OCI-LY7 (cell line): ENCODE results near the gene PNMA6E. TPM values are rescaled to one million over a fixed set of nuclear protein-coding genes. Genes with fewer than 3 reads are reported as not detected.
A peak's percentile ranks its signal among the peaks of the same experiment; 100 is the strongest.

Experiments used
- BruUV-seq: library from RNA; stranded (reverse); fragments of 400-500 nt; replicated peaks from 2 replicates; lab custom pipeline; 2021; lab: Mats Ljungman, UMichigan
- CTCF ChIA-PET: fragments of 300-600 bp; sonication (Branson Sonifier 250); formaldehyde crosslinking; loops from one replicate; lab custom pipeline; 2022; ENCODE audit warnings: antibody characterized with exemption; ENCODE audit not compliant: unreplicated experiment; lab: Charles Lee
- POLR2A ChIA-PET: fragments of 300-600 bp; sonication (Branson Sonifier 250); formaldehyde crosslinking; loops from one replicate; lab custom pipeline; 2022; ENCODE audit warnings: antibody characterized with exemption; lab: Charles Lee
- DNase-seq: peaks from one replicate; pipeline ENCODE4 v3.0.0-alpha.2; 2015; ENCODE audit warnings: low spot score
- H2AFZ ChIP-seq: fragments of 200-600 bp; sonication (generic), shearing (Covaris generic); 2 replicates; pipeline ENCODE4 v1.6.1; 2014; ENCODE audit warnings: mild to moderate bottlenecking, antibody characterized with exemption, low read length, moderate library complexity
- H3K27ac ChIP-seq: fragments of 200-600 bp; sonication (generic); 2 replicates; pipeline ENCODE4 v1.5.1; 2014; ENCODE audit warnings: mixed run types, low read depth, mild to moderate bottlenecking, moderate library complexity, low read length, inconsistent platforms; ENCODE audit not compliant: poor library complexity, severe bottlenecking
- H3K36me3 ChIP-seq: fragments of 200-600 bp; sonication (generic); 2 replicates; pipeline ENCODE4 v1.6.1; 2014; ENCODE audit warnings: mild to moderate bottlenecking, antibody characterized with exemption, low read length, moderate library complexity, mixed read lengths; ENCODE audit not compliant: insufficient read depth
- H3K4me1 ChIP-seq: fragments of 200-600 bp; sonication (generic); 2 replicates; pipeline ENCODE4 v1.5.1; 2014; ENCODE audit warnings: mild to moderate bottlenecking, low read length; ENCODE audit not compliant: insufficient read depth, poor library complexity, severe bottlenecking
- H3K4me2 ChIP-seq: fragments of 200-600 bp; sonication (generic); 2 replicates; pipeline ENCODE4 v1.6.1; 2014; ENCODE audit warnings: mild to moderate bottlenecking, low read length
- H3K4me3 ChIP-seq: fragments of 200-600 bp; sonication (generic); 2 replicates; pipeline ENCODE4 v1.5.1; 2014; ENCODE audit warnings: mild to moderate bottlenecking, low read depth, low read length; ENCODE audit not compliant: poor library complexity, severe bottlenecking
- H3K79me2 ChIP-seq: fragments of 200-600 bp; sonication (generic); 2 replicates; pipeline ENCODE4 v1.6.1; 2016; ENCODE audit warnings: low read depth, mild to moderate bottlenecking, low read length, moderate library complexity, mixed read lengths; ENCODE audit not compliant: insufficient read depth
- H3K9me2 ChIP-seq: fragments of 200-600 bp; sonication (generic); 2 replicates; pipeline ENCODE4 v1.6.1; 2016; ENCODE audit warnings: mild to moderate bottlenecking, low read length, mixed read lengths; ENCODE audit not compliant: insufficient read depth
- H3K9me3 ChIP-seq: fragments of 200-600 bp; sonication (generic); 2 replicates; pipeline ENCODE4 v1.6.1; 2014; ENCODE audit warnings: mild to moderate bottlenecking, mixed run types, low read length, mixed read lengths
- H4K20me1 ChIP-seq: fragments of 200-600 bp; sonication (generic); 2 replicates; pipeline ENCODE4 v1.6.1; 2014; ENCODE audit warnings: mild to moderate bottlenecking, antibody characterized with exemption, low read length, moderate library complexity, mixed read lengths; ENCODE audit not compliant: insufficient read depth
- CTCF ChIP-seq: fragments of 200-600 bp; sonication (generic); conservative IDR thresholded peaks from 2 replicates; pipeline ENCODE4 v1.5.1; 2014; ENCODE audit warnings: mild to moderate bottlenecking, antibody characterized with exemption, low read length, moderate library complexity, mixed read lengths
- EZH2phosphoT487 ChIP-seq: fragments of 200-600 bp; sonication (generic); IDR thresholded peaks from 2 replicates; pipeline ENCODE4 v1.6.1; 2018; ENCODE audit warnings: low read depth, borderline replicate concordance, mild to moderate bottlenecking, mixed run types, antibody characterized with exemption, low read length, moderate library complexity, mixed read lengths
- intact Hi-C: fragments of 100-400 bp; cut with micrococcal nuclease; formaldehyde crosslinking; loops from one replicate; pipeline ENCODE4 v1.10.0; 2022; ENCODE audit not compliant: unreplicated experiment
- small RNA-seq: library from RNA; depleted of rRNA; stranded (forward); fragments of <200 nt; gene quantifications from one replicate; pipeline ENCODE3, GENCODE V24; 2014
- total RNA-seq, 2 experiments: library from RNA; depleted of rRNA in 1 of 2; stranded (reverse); fragments of >200 nt in 1 of 2; shearing (Covaris generic) in 1 of 2; gene quantifications; 2 replicates each; pipeline ENCODE4 v1.2.3, GENCODE V29; 2014 to 2022

The PNMA6E gene
- total RNA-seq, 2 experiments from 2014 or later, result not detected

DNA sequence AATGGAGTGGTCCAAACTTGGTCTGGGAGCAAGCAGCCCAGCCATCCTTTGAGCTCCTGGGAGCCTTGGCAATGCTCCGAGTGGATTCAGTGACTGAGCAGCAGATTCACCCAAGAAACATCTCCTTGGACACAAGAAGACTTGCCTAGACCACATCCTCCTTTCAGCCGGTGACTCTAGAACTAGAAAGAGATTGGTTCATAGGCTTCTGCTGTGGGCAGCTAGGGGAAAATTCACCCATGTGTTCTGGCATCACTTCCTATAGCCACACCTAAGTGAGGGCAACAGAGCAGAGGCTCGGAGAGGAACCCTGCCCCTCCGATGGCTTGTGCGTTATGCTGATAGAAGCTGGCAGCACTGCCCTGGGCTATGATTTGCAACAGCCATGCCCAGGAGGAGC, 51.2 kb downstream of the PNMA6E start:
- ChIA-PET CTCF (no interaction called here), POLR2A (no interaction called here)
- Histone ChIP-seq H3K4me3 (no peak overlapping the region), H3K9me3 (no peaks in the 10 kb centered on the region), H2AFZ (no peak overlapping the region), H4K20me1 (no peaks in the 10 kb centered on the region), H3K36me3 (no peaks in the 10 kb centered on the region; the same call in 1 of the 2 replicates), H3K9me2 (no peaks in the 10 kb centered on the region), H3K79me2 (no peaks in the 10 kb centered on the region), H3K27ac (no peak overlapping the region), H3K4me2 (no peak overlapping the region), H3K4me1 (peaks cover 44% of the 10 kb centered on the region)
- TF ChIP-seq CTCF (no peak), EZH2phosphoT487 (no peak)
- intact Hi-C loops, result no loop called here
- DNase-seq, result no peak
- BruUV-seq, result no TSS peak

GRCh38 chrX:153348421-153348820, 52.7 kb downstream of the PNMA6E start:
- peaks cover 30% of the 10 kb centered on the region for H3K4me1 ChIP-seq
- ChIA-PET CTCF (no interaction called here), POLR2A (no interaction called here)
- H3K36me3 ChIP-seq, result peaks cover 7% of the 10 kb centered on the region; the same call in 1 of the 2 replicates
- no peak overlapping the region for H3K4me3 ChIP-seq
- no peak overlapping the region for H2AFZ ChIP-seq
- DNase-seq, result no peak
- H4K20me1 ChIP-seq, result no peaks in the 10 kb centered on the region
- H3K27ac ChIP-seq, result no peak overlapping the region
- no peaks in the 10 kb centered on the region for H3K79me2 ChIP-seq
- TF ChIP-seq EZH2phosphoT487 (no peak), CTCF (no peak)
- no peaks in the 10 kb centered on the region for H3K9me3 ChIP-seq
- intact Hi-C loops, result no loop called here
- TSS peak; percentile 17 for BruUV-seq
- H3K4me2 ChIP-seq, result no peak overlapping the region
- no peaks in the 10 kb centered on the region for H3K9me2 ChIP-seq

GRCh38 chrX:153347530-153347929, 53.6 kb downstream of the PNMA6E start:
- no peak overlapping the region for H3K4me3 ChIP-seq
- peaks cover 7% of the 10 kb centered on the region; the same call in 1 of the 2 replicates for H3K36me3 ChIP-seq
- H4K20me1 ChIP-seq, result no peaks in the 10 kb centered on the region
- H3K27ac ChIP-seq, result no peak overlapping the region
- H2AFZ ChIP-seq, result no peak overlapping the region
- no peaks in the 10 kb centered on the region for H3K9me3 ChIP-seq
- H3K4me2 ChIP-seq, result no peak overlapping the region
- DNase-seq, result no peak
- ChIA-PET POLR2A (no interaction called here), CTCF (no interaction called here)
- BruUV-seq, result no TSS peak
- H3K4me1 ChIP-seq, result peaks cover 21% of the 10 kb centered on the region
- H3K9me2 ChIP-seq, result no peaks in the 10 kb centered on the region
- no peaks in the 10 kb centered on the region for H3K79me2 ChIP-seq
- intact Hi-C loops, result no loop called here
- TF ChIP-seq CTCF (no peak), EZH2phosphoT487 (no peak)

Small RNA genes within 50 kb of the gene (small RNA-seq; reads per million reads assigned to genes)
- gene AC152007.1, result not detected
- gene RN7SL667P, result not detected

Other genes starting within 250 kb of the PNMA6E start
- gene MAGEA1, start 222.1 kb downstream of the PNMA6E start, total RNA-seq (2014; rRNA removed; shearing (Covaris generic)), result not detected in 2 replicates
- not detected in 2 replicates for gene MAGEA1, start 222.1 kb downstream of the PNMA6E start, total RNA-seq (2022)
- not detected in 2 replicates for gene PNMA6F, start 79.6 kb downstream of the PNMA6E start, total RNA-seq (2014; rRNA removed; shearing (Covaris generic))
- gene PNMA6F, start 79.6 kb downstream of the PNMA6E start, total RNA-seq (2022), result not detected in 2 replicates
- 17.9 and 19.6 TPM in 2 replicates for gene ZNF275, start 67.2 kb downstream of the PNMA6E start, total RNA-seq (2014; rRNA removed; shearing (Covaris generic))
- gene ZNF275, start 67.2 kb downstream of the PNMA6E start, total RNA-seq (2022), result 20.2 and 34.6 TPM in 2 replicates
- 0.03 TPM in 1 of 2 replicates, not detected in the other for gene ZFP92, start 10.1 kb upstream of the PNMA6E start, total RNA-seq (2014; rRNA removed; shearing (Covaris generic))
- not detected in 2 replicates for gene ZFP92, start 10.1 kb upstream of the PNMA6E start, total RNA-seq (2022)
- 3.1 and 6.7 TPM in 2 replicates for gene TREX2, start 44.7 kb upstream of the PNMA6E start, total RNA-seq (2014; rRNA removed; shearing (Covaris generic))
- gene TREX2, start 44.7 kb upstream of the PNMA6E start, total RNA-seq (2022), result 2.4 and 3.7 TPM in 2 replicates
- gene HAUS7, start 69.2 kb upstream of the PNMA6E start, total RNA-seq (2014; rRNA removed; shearing (Covaris generic)), result 42.5 and 60.3 TPM in 2 replicates
- 35.7 and 47.9 TPM in 2 replicates for gene HAUS7, start 69.2 kb upstream of the PNMA6E start, total RNA-seq (2022)
- not detected in 2 replicates for gene BGN, start 93.6 kb upstream of the PNMA6E start, total RNA-seq (2014; rRNA removed; shearing (Covaris generic))
- gene BGN, start 93.6 kb upstream of the PNMA6E start, total RNA-seq (2022), result not detected in 2 replicates
- gene ATP2B3, start 116.3 kb upstream of the PNMA6E start, total RNA-seq (2014; rRNA removed; shearing (Covaris generic)), result not detected in 2 replicates
- gene ATP2B3, start 116.3 kb upstream of the PNMA6E start, total RNA-seq (2022), result not detected in 2 replicates
- 20.6 and 29.7 TPM in 2 replicates for gene CCNQ, start 197.8 kb upstream of the PNMA6E start, total RNA-seq (2014; rRNA removed; shearing (Covaris generic))
- 12.0 and 13.9 TPM in 2 replicates for gene CCNQ, start 197.8 kb upstream of the PNMA6E start, total RNA-seq (2022)
- gene DUSP9, start 245.9 kb upstream of the PNMA6E start, total RNA-seq (2014; rRNA removed; shearing (Covaris generic)), result not detected in 2 replicates
- gene DUSP9, start 245.9 kb upstream of the PNMA6E start, total RNA-seq (2022), result not detected in 2 replicates